B cell (primary cell): ENCODE results near the gene CREBBP. TPM values are rescaled to one million over a fixed set of nuclear protein-coding genes. Genes with fewer than 3 reads are reported as not detected.

Experiments
- ATAC-seq: fragments of 200-7000 bp; cut with Tn5 transposase; one replicate; pipeline ENCODE4 v1.10.0; 2021; ENCODE audit warnings: low read depth, mild to moderate bottlenecking, moderate number of reproducible peaks, moderate library complexity
- CTCF ChIA-PET: fragments of 350-600 bp; sonication (Branson Sonifier 250); formaldehyde crosslinking; loops from one replicate; lab custom pipeline; 2021; ENCODE audit warnings: antibody characterized with exemption, inconsistent platforms; lab: Charles Lee
- POLR2A ChIA-PET: fragments of 350-600 bp; sonication (Branson Sonifier 250); formaldehyde crosslinking; loops from one replicate; lab custom pipeline; 2021; ENCODE audit warnings: antibody characterized with exemption; lab: Charles Lee
- DNase-seq: peaks from one replicate; pipeline ENCODE4 v3.0.0; 2013
- H2AFZ ChIP-seq: 2 replicates; pipeline ENCODE4 v1.6.1; 2012; ENCODE audit warnings: mild to moderate bottlenecking, low read depth, low read length; ENCODE audit not compliant: insufficient read depth, poor library complexity, severe bottlenecking
- H3K27ac ChIP-seq, 2 donors: 1 replicate in 1 of 2; 2 replicates in 1 of 2; pipeline ENCODE4 v1.5.1; 2012 to 2013; ENCODE audit warnings: low read length in 2 of 2, mild to moderate bottlenecking in 2 of 2, moderate library complexity in 1 of 2
- H3K27me3 ChIP-seq, 4 experiments: fragments of 200-600 bp in 1 of 4; sonication (generic) in 1 of 4; replicated peaks in 1 of 4; 1 replicate in 2 of 4; 2 replicates in 2 of 4; pipeline versions ENCODE4 v1.6.1 to v1.7.0; 2013 to 2016; ENCODE audit warnings: low read length in 3 of 4, mild to moderate bottlenecking in 2 of 4, mixed read lengths in 1 of 4, moderate library complexity in 1 of 4; ENCODE audit not compliant: insufficient read depth in 4 of 4, control insufficient read depth in 3 of 4; ENCODE audit errors: control extremely low read depth in 1 of 4
- H3K36me3 ChIP-seq, 2 experiments: replicated peaks in 1 of 2; 1 replicate in 1 of 2; 2 replicates in 1 of 2; pipeline versions ENCODE4 v1.6.1 to v1.7.1; 2013; ENCODE audit warnings: low read length in 1 of 2; ENCODE audit not compliant: insufficient read depth in 2 of 2, control insufficient read depth in 1 of 2; ENCODE audit errors: control extremely low read depth in 1 of 2, extremely low read depth in 1 of 2
- H3K4me1 ChIP-seq, 2 donors: fragments of 200-600 bp in 1 of 2; sonication (generic) in 1 of 2; 1 replicate in 1 of 2; 2 replicates in 1 of 2; pipeline versions ENCODE4 v1.5.1 to v1.6.1; 2013 to 2017; ENCODE audit warnings: low read length in 2 of 2; ENCODE audit not compliant: control insufficient read depth in 2 of 2, insufficient read depth in 2 of 2
- H3K4me2 ChIP-seq: replicated peaks from 2 replicates; pipeline ENCODE3; 2012; ENCODE audit warnings: mild to moderate bottlenecking, low read depth, low read length; ENCODE audit not compliant: poor library complexity, severe bottlenecking
- H3K4me3 ChIP-seq, 5 experiments: fragments of 200-600 bp in 1 of 5; sonication (generic) in 1 of 5; 1 replicate in 3 of 5; 2 replicates in 2 of 5; pipeline versions ENCODE4 v1.5.1 to v1.7.0; 2011 to 2016; ENCODE audit warnings: low read length in 4 of 5, mild to moderate bottlenecking in 4 of 5, low read depth in 2 of 5, control low read depth in 1 of 5, moderate library complexity in 1 of 5; ENCODE audit not compliant: insufficient read depth in 1 of 5; ENCODE audit errors: control extremely low read depth in 1 of 5, extremely low read depth in 1 of 5
- H3K79me2 ChIP-seq: fragments of 200-600 bp; sonication (generic); one replicate; pipeline ENCODE4 v1.6.0; 2016; ENCODE audit warnings: low read length; ENCODE audit not compliant: control insufficient read depth, insufficient read depth
- H3K9ac ChIP-seq: fragments of 200-600 bp; sonication (generic); 2 replicates; pipeline ENCODE4 v1.6.1; 2017; ENCODE audit warnings: mild to moderate bottlenecking, low read length, moderate library complexity
- H3K9me3 ChIP-seq, 3 donors: one replicate each; pipeline versions ENCODE4 v1.6.1 to v1.7.1; 2013; ENCODE audit warnings: low read length in 2 of 3; ENCODE audit not compliant: control insufficient read depth in 2 of 3, insufficient read depth in 1 of 3; ENCODE audit errors: control extremely low read depth in 1 of 3
- H4K20me1 ChIP-seq: 2 replicates; pipeline ENCODE4 v1.6.0; 2012; ENCODE audit warnings: mild to moderate bottlenecking, low read length; ENCODE audit not compliant: insufficient read depth, control insufficient read depth, poor library complexity, severe bottlenecking
- H3K27ac Mint-ChIP-seq: one replicate; pipeline ENCODE4 v1.8.0; 2021; ENCODE audit warnings: mixed read lengths
- H3K27me3 Mint-ChIP-seq: one replicate; pipeline ENCODE4 v1.8.0; 2021; ENCODE audit warnings: mixed read lengths
- H3K4me1 Mint-ChIP-seq: one replicate; pipeline ENCODE4 v1.8.0; 2021; ENCODE audit warnings: mixed read lengths
- H3K4me3 Mint-ChIP-seq: one replicate; pipeline ENCODE4 v1.8.0; 2021; ENCODE audit warnings: mixed read lengths
- H3K9me3 Mint-ChIP-seq: one replicate; pipeline ENCODE4 v1.8.0; 2022; ENCODE audit warnings: mixed read lengths; ENCODE audit not compliant: insufficient read depth
- CTCF ChIP-seq: fragments of 200-600 bp; IDR thresholded peaks from one replicate; pipeline ENCODE4 v1.8.0; 2022; ENCODE audit warnings: antibody characterized with exemption, mild to moderate bottlenecking
- EZH2 ChIP-seq: IDR thresholded peaks from 2 replicates; pipeline ENCODE4 v1.6.1; 2012; ENCODE audit warnings: borderline replicate concordance, low read depth, mild to moderate bottlenecking, moderate library complexity, low read length; ENCODE audit not compliant: insufficient read depth, poor library complexity, severe bottlenecking
- WGBS: methylation state at CpG from one replicate; pipeline ENCODE4 v1.1.5; 2013; ENCODE audit warnings: missing lambda C conversion rate; ENCODE audit not compliant: insufficient coverage; 5-methylcytosine and 5-hydroxymethylcytosine counted together
- intact Hi-C: fragments of 100-400 bp; cut with micrococcal nuclease; formaldehyde crosslinking; loops from one replicate; pipeline ENCODE4 v1.10.0; 2022
- polyA plus RNA-seq: library from polyadenylated mRNA; depleted of rRNA; stranded (reverse); fragments of >200 nt; gene quantifications from 2 replicates; pipeline ENCODE4 v1.2.3, GENCODE V29; 2012
- total RNA-seq, 2 donors: library from RNA; stranded (reverse); fragments of 120-200 nt in 1 of 2; gene quantifications; 1 replicate in 1 of 2; 2 replicates in 1 of 2; pipeline versions ENCODE4 v1.2.3 to v1.2.4, GENCODE V29; 2013 to 2022

The CREBBP gene
- total and polyA plus RNA-seq, 2 donors (not counting 1 experiment from before 2014, with no cell fraction given) = 27.6 to 206 TPM

DNA sequence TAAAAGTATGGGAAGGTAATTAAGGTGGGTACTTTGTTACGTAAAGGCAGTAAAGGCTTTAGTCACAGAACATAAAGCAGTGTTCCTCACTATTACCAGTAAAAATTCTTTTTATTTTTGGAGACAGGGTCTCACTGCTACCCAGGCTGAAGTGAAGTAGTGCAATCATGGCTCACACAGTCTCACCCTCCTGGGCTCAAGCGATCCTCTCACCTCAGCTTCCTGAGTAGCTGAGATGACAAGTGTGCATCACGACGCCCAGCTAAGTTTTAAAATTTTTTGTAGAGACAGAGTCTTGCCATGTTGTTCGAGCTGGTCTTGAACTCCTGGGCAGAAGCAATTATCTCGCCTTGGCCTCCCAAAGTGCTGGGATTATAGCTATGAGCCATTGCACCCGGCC, 80.5 kb downstream of the CREBBP start:
- ATAC-seq = no peak
- CTCF ChIA-PET = no interaction called here

DNA sequence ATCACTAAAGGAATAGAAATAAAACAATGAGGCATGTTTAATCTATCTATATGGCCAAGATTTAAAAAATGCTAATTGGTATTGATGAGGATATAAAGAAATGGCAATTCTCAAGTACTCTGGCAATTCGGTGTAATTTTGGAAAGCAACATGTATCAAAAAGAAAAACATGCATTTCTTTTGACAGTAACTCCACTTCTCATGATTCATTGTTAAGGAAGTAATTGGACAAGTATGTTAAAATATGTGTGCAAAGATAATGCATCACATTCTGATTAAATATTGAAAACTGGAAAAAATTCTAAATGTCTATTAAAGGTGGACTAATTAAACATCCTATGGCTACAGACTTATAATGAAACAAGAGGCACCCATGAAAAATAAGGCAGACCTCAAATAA, 81.2 kb downstream of the CREBBP start:
- H3K27me3 ChIP-seq = no peaks in the 10 kb centered on the region
- H3K4me3 ChIP-seq = peak overlapping the region in 1 of 5 experiments; percentile 32
- H3K27ac ChIP-seq = peak overlapping the region in 1 of 2 donors; percentile 74
- no peaks in the 10 kb centered on the region for H3K9me3 ChIP-seq
- intact Hi-C loops = loop anchor here (2.0 kb wide), 1 partner anchor 55 kb away; no protein-coding TSS in a partner anchor
- Mint-ChIP-seq H3K4me1 (peaks cover 81% of the 10 kb centered on the region), H3K9me3 (no peaks in the 10 kb centered on the region), H3K27ac (no peak overlapping the region), H3K4me3 (peak overlapping the region; percentile 57), H3K27me3 (no peaks in the 10 kb centered on the region)
- ChIA-PET CTCF (no interaction called here), POLR2A (no interaction called here)
- H3K36me3 ChIP-seq = peaks cover 0 to 11% of the 10 kb centered on the region in 2 experiments
- no peak for ATAC-seq
- peak overlapping the region; percentile 60 for H3K4me2 ChIP-seq
- peak overlapping the region; percentile 27 for H3K9ac ChIP-seq
- no peak overlapping the region for H2AFZ ChIP-seq
- peaks cover 44 to 50% of the 10 kb centered on the region in 2 donors for H3K4me1 ChIP-seq
- no CpG with 5 or more reads among the region's 1 CpG for WGBS
- no peak for DNase-seq
- H3K79me2 ChIP-seq = peaks cover 98% of the 10 kb centered on the region
- TF ChIP-seq CTCF = no peak
- TF ChIP-seq EZH2 = no peak
- peaks cover 77% of the 10 kb centered on the region for H4K20me1 ChIP-seq

More for the DNA sequence above, 80.5 kb downstream of the CREBBP start:
- H3K79me2 ChIP-seq = peaks cover 98% of the 10 kb centered on the region
- H4K20me1 ChIP-seq = peaks cover 78% of the 10 kb centered on the region
- peaks cover 0 to 11% of the 10 kb centered on the region in 2 experiments for H3K36me3 ChIP-seq
- no peaks in the 10 kb centered on the region for H3K27me3 ChIP-seq
- H3K4me1 ChIP-seq = peaks cover 46 to 55% of the 10 kb centered on the region in 2 donors
- DNase-seq = no peak
- H3K27ac ChIP-seq = peak overlapping the region in 1 of 2 donors; percentile 74
- TF ChIP-seq CTCF (no peak), EZH2 (no peak)
- peaks cover 83% of the 10 kb centered on the region for H3K4me1 Mint-ChIP-seq
- H3K9me3 ChIP-seq = no peaks in the 10 kb centered on the region
- no peaks in the 10 kb centered on the region for H3K9me3 Mint-ChIP-seq
- H2AFZ ChIP-seq = no peak overlapping the region
- H3K27ac Mint-ChIP-seq = peak overlapping the region; percentile 59
- no peak overlapping the region for H3K9ac ChIP-seq
- H3K4me2 ChIP-seq = no peak overlapping the region
- no peak overlapping the region for H3K4me3 ChIP-seq
- intact Hi-C loops = no loop called here
- POLR2A ChIA-PET = no interaction called here
- H3K4me3 Mint-ChIP-seq = no peak overlapping the region
- no peaks in the 10 kb centered on the region for H3K27me3 Mint-ChIP-seq
- WGBS = 84% methylated on average over 3 of the region's 7 CpGs
